ENCODE results near the gene FAM53B.

The FAM53B gene

GRCh38 chr10:124681626-124682552 lies 62.3 kb downstream of the FAM53B start:
- in situ Hi-C loops (cut with HindIII; ENCODE audit: low sequenced_read_pairs), result no loop called here

GRCh38 chr10:124681091-124681490 lies 63.1 kb downstream of the FAM53B start:
- in situ Hi-C loops (cut with HindIII; ENCODE audit: low sequenced_read_pairs), result no loop called here

- in situ Hi-C loops (cut with HindIII; ENCODE audit: low sequenced_read_pairs), result no loop called here
Measured at GRCh38 chr10:124680675-124681074, 63.5 kb downstream of the FAM53B start.

GRCh38 chr10:124679401-124679800 lies 64.8 kb downstream of the FAM53B start:
- in situ Hi-C loops (cut with HindIII; ENCODE audit: low sequenced_read_pairs), result no loop called here

GRCh38 chr10:124678557-124679240 lies 65.5 kb downstream of the FAM53B start:
- in situ Hi-C loops (cut with HindIII; ENCODE audit: low sequenced_read_pairs), result no loop called here

GRCh38 chr10:124677749-124678556 lies 66.2 kb downstream of the FAM53B start:
- in situ Hi-C loops (cut with HindIII; ENCODE audit: low sequenced_read_pairs), result no loop called here

- in situ Hi-C loops (cut with HindIII; ENCODE audit: low sequenced_read_pairs), result no loop called here
Measured at GRCh38 chr10:124677293-124677699, 66.9 kb downstream of the FAM53B start.

- in situ Hi-C loops (cut with HindIII; ENCODE audit: low sequenced_read_pairs), result no loop called here
Measured at GRCh38 chr10:124676416-124677062, 67.6 kb downstream of the FAM53B start.

GRCh38 chr10:124675824-124676223 lies 68.4 kb downstream of the FAM53B start:
- in situ Hi-C loops (cut with HindIII; ENCODE audit: low sequenced_read_pairs), result no loop called here

GRCh38 chr10:124675261-124675660 lies 68.9 kb downstream of the FAM53B start:
- in situ Hi-C loops (cut with HindIII; ENCODE audit: low sequenced_read_pairs), result no loop called here

GRCh38 chr10:124674768-124675222 lies 69.4 kb downstream of the FAM53B start:
- in situ Hi-C loops (cut with HindIII; ENCODE audit: low sequenced_read_pairs), result no loop called here

- in situ Hi-C loops (cut with HindIII; ENCODE audit: low sequenced_read_pairs), result no loop called here
Measured at GRCh38 chr10:124672181-124672638, 72.0 kb downstream of the FAM53B start.

GRCh38 chr10:124671486-124672075 lies 72.6 kb downstream of the FAM53B start:
- in situ Hi-C loops (cut with HindIII; ENCODE audit: low sequenced_read_pairs), result no loop called here

- in situ Hi-C loops (cut with HindIII; ENCODE audit: low sequenced_read_pairs), result no loop called here
Measured at GRCh38 chr10:124670849-124671248, 73.3 kb downstream of the FAM53B start.

GRCh38 chr10:124669824-124670654 lies 74.1 kb downstream of the FAM53B start:
- in situ Hi-C loops (cut with HindIII; ENCODE audit: low sequenced_read_pairs), result no loop called here

GRCh38 chr10:124669141-124669823 lies 74.9 kb downstream of the FAM53B start:
- in situ Hi-C loops (cut with HindIII; ENCODE audit: low sequenced_read_pairs), result no loop called here

GRCh38 chr10:124668517-124669051 lies 75.6 kb downstream of the FAM53B start:
- in situ Hi-C loops (cut with HindIII; ENCODE audit: low sequenced_read_pairs), result no loop called here

All from DLD1 (cell line).